Measurements from ENCODE around the gene PRDM7.

Gene PRDM7

GRCh38 chr16:90044111-90044551, 33.0 kb downstream of the PRDM7 start:
- no peak overlapping the region for H3K4me3 ChIP-seq (ENCODE audit: low read length)
- no peaks in the 10 kb centered on the region for H3K27me3 ChIP-seq (ENCODE audit: control insufficient read depth, insufficient read depth, low read length)
- no peaks in the 10 kb centered on the region for H3K4me1 ChIP-seq (ENCODE audit: control insufficient read depth, low read depth, low read length)
- H3K9me3 ChIP-seq (ENCODE audit: control insufficient read depth, low read depth, low read length): no peaks in the 10 kb centered on the region
- no peak overlapping the region for H3K9ac ChIP-seq (ENCODE audit: low read length)
- no peak overlapping the region for H3K27ac ChIP-seq (ENCODE audit: low read length)
- H3K36me3 ChIP-seq (ENCODE audit: control insufficient read depth, low read depth, low read length): no peaks in the 10 kb centered on the region

GRCh38 chr16:90043526-90043925, 33.6 kb downstream of the PRDM7 start:
- H3K4me3 ChIP-seq (ENCODE audit: low read length): no peak overlapping the region
- no peaks in the 10 kb centered on the region for H3K36me3 ChIP-seq (ENCODE audit: control insufficient read depth, low read depth, low read length)
- H3K9me3 ChIP-seq (ENCODE audit: control insufficient read depth, low read depth, low read length): no peaks in the 10 kb centered on the region
- H3K27ac ChIP-seq (ENCODE audit: low read length): no peak overlapping the region
- H3K4me1 ChIP-seq (ENCODE audit: control insufficient read depth, low read depth, low read length): no peaks in the 10 kb centered on the region
- no peaks in the 10 kb centered on the region for H3K27me3 ChIP-seq (ENCODE audit: control insufficient read depth, insufficient read depth, low read length)
- no peak overlapping the region for H3K9ac ChIP-seq (ENCODE audit: low read length)

- H3K27me3 ChIP-seq (ENCODE audit: control insufficient read depth, insufficient read depth, low read length): no peaks in the 10 kb centered on the region
- H3K27ac ChIP-seq (ENCODE audit: low read length): no peak overlapping the region
- no peak overlapping the region for H3K4me3 ChIP-seq (ENCODE audit: low read length)
- no peak overlapping the region for H3K9ac ChIP-seq (ENCODE audit: low read length)
- H3K4me1 ChIP-seq (ENCODE audit: control insufficient read depth, low read depth, low read length): no peaks in the 10 kb centered on the region
- no peaks in the 10 kb centered on the region for H3K9me3 ChIP-seq (ENCODE audit: control insufficient read depth, low read depth, low read length)
- H3K36me3 ChIP-seq (ENCODE audit: control insufficient read depth, low read depth, low read length): peaks cover 2% of the 10 kb centered on the region
These were observed 34.1 kb downstream of the PRDM7 start for GRCh38 chr16:90042946-90043514.

- Histone ChIP-seq H3K9ac (ENCODE audit: low read length) (no peak overlapping the region), H3K27me3 (ENCODE audit: control insufficient read depth, insufficient read depth, low read length) (no peaks in the 10 kb centered on the region), H3K27ac (ENCODE audit: low read length) (no peak overlapping the region), H3K36me3 (ENCODE audit: control insufficient read depth, low read depth, low read length) (peaks cover 7% of the 10 kb centered on the region), H3K4me1 (ENCODE audit: control insufficient read depth, low read depth, low read length) (no peaks in the 10 kb centered on the region), H3K4me3 (ENCODE audit: low read length) (no peak overlapping the region), H3K9me3 (ENCODE audit: control insufficient read depth, low read depth, low read length) (no peaks in the 10 kb centered on the region)
These were observed 35.1 kb downstream of the PRDM7 start for GRCh38 chr16:90041896-90042473.

- Histone ChIP-seq H3K27ac (ENCODE audit: low read length) (no peak overlapping the region), H3K4me1 (ENCODE audit: control insufficient read depth, low read depth, low read length) (no peaks in the 10 kb centered on the region), H3K4me3 (ENCODE audit: low read length) (no peak overlapping the region), H3K36me3 (ENCODE audit: control insufficient read depth, low read depth, low read length) (peaks cover 12% of the 10 kb centered on the region), H3K9me3 (ENCODE audit: control insufficient read depth, low read depth, low read length) (no peaks in the 10 kb centered on the region), H3K9ac (ENCODE audit: low read length) (no peak overlapping the region), H3K27me3 (ENCODE audit: control insufficient read depth, insufficient read depth, low read length) (no peaks in the 10 kb centered on the region)
These were observed 36.7 kb downstream of the PRDM7 start for GRCh38 chr16:90040152-90041023.

GRCh38 chr16:90037276-90037675, 39.9 kb downstream of the PRDM7 start:
- H3K27me3 ChIP-seq (ENCODE audit: control insufficient read depth, insufficient read depth, low read length): no peaks in the 10 kb centered on the region
- H3K27ac ChIP-seq (ENCODE audit: low read length): no peak overlapping the region
- no peak overlapping the region for H3K9ac ChIP-seq (ENCODE audit: low read length)
- no peaks in the 10 kb centered on the region for H3K4me1 ChIP-seq (ENCODE audit: control insufficient read depth, low read depth, low read length)
- peaks cover 14% of the 10 kb centered on the region for H3K36me3 ChIP-seq (ENCODE audit: control insufficient read depth, low read depth, low read length)
- no peaks in the 10 kb centered on the region for H3K9me3 ChIP-seq (ENCODE audit: control insufficient read depth, low read depth, low read length)
- H3K4me3 ChIP-seq (ENCODE audit: low read length): no peak overlapping the region

- Histone ChIP-seq H3K27me3 (ENCODE audit: control insufficient read depth, insufficient read depth, low read length) (no peaks in the 10 kb centered on the region), H3K36me3 (ENCODE audit: control insufficient read depth, low read depth, low read length) (peaks cover 14% of the 10 kb centered on the region), H3K27ac (ENCODE audit: low read length) (no peak overlapping the region), H3K9me3 (ENCODE audit: control insufficient read depth, low read depth, low read length) (no peaks in the 10 kb centered on the region), H3K4me3 (ENCODE audit: low read length) (no peak overlapping the region), H3K4me1 (ENCODE audit: control insufficient read depth, low read depth, low read length) (no peaks in the 10 kb centered on the region), H3K9ac (ENCODE audit: low read length) (no peak overlapping the region)
These were observed 41.2 kb downstream of the PRDM7 start for GRCh38 chr16:90035902-90036301.

- Histone ChIP-seq H3K4me3 (ENCODE audit: low read length) (no peak overlapping the region), H3K36me3 (ENCODE audit: control insufficient read depth, low read depth, low read length) (peaks cover 14% of the 10 kb centered on the region), H3K27me3 (ENCODE audit: control insufficient read depth, insufficient read depth, low read length) (no peaks in the 10 kb centered on the region), H3K27ac (ENCODE audit: low read length) (no peak overlapping the region), H3K9me3 (ENCODE audit: control insufficient read depth, low read depth, low read length) (no peaks in the 10 kb centered on the region), H3K4me1 (ENCODE audit: control insufficient read depth, low read depth, low read length) (peaks cover under 1% of the 10 kb centered on the region), H3K9ac (ENCODE audit: low read length) (no peak overlapping the region)
These were observed 42.6 kb downstream of the PRDM7 start for GRCh38 chr16:90034504-90034903.

GRCh38 chr16:90033387-90033786, 43.7 kb downstream of the PRDM7 start:
- no peak overlapping the region for H3K4me3 ChIP-seq (ENCODE audit: low read length)
- H3K27me3 ChIP-seq (ENCODE audit: control insufficient read depth, insufficient read depth, low read length): no peaks in the 10 kb centered on the region
- peaks cover 14% of the 10 kb centered on the region for H3K36me3 ChIP-seq (ENCODE audit: control insufficient read depth, low read depth, low read length)
- no peaks in the 10 kb centered on the region for H3K9me3 ChIP-seq (ENCODE audit: control insufficient read depth, low read depth, low read length)
- H3K27ac ChIP-seq (ENCODE audit: low read length): no peak overlapping the region
- peaks cover 12% of the 10 kb centered on the region for H3K4me1 ChIP-seq (ENCODE audit: control insufficient read depth, low read depth, low read length)
- H3K9ac ChIP-seq (ENCODE audit: low read length): no peak overlapping the region

GRCh38 chr16:90032674-90033331, 44.3 kb downstream of the PRDM7 start:
- Histone ChIP-seq H3K36me3 (ENCODE audit: control insufficient read depth, low read depth, low read length) (peaks cover 10% of the 10 kb centered on the region), H3K4me3 (ENCODE audit: low read length) (no peak overlapping the region), H3K4me1 (ENCODE audit: control insufficient read depth, low read depth, low read length) (peaks cover 12% of the 10 kb centered on the region), H3K9me3 (ENCODE audit: control insufficient read depth, low read depth, low read length) (no peaks in the 10 kb centered on the region), H3K27ac (ENCODE audit: low read length) (no peak overlapping the region), H3K9ac (ENCODE audit: low read length) (no peak overlapping the region), H3K27me3 (ENCODE audit: control insufficient read depth, insufficient read depth, low read length) (no peaks in the 10 kb centered on the region)

- H3K27ac ChIP-seq (ENCODE audit: low read length): no peak overlapping the region
- H3K27me3 ChIP-seq (ENCODE audit: control insufficient read depth, insufficient read depth, low read length): no peaks in the 10 kb centered on the region
- no peak overlapping the region for H3K4me3 ChIP-seq (ENCODE audit: low read length)
- no peak overlapping the region for H3K9ac ChIP-seq (ENCODE audit: low read length)
- H3K4me1 ChIP-seq (ENCODE audit: control insufficient read depth, low read depth, low read length): peaks cover 12% of the 10 kb centered on the region
- peaks cover 7% of the 10 kb centered on the region for H3K36me3 ChIP-seq (ENCODE audit: control insufficient read depth, low read depth, low read length)
- no peaks in the 10 kb centered on the region for H3K9me3 ChIP-seq (ENCODE audit: control insufficient read depth, low read depth, low read length)
These were observed 45.0 kb downstream of the PRDM7 start for GRCh38 chr16:90031931-90032673.
